NCI-H82 treated with DMSO at 0.1 percent for 48 hours (cell line): Measurements from ENCODE around the gene CRELD2.

Experiments
- DNase-seq: peaks from one replicate; lab custom pipeline; 2025; ENCODE audit not compliant: unreplicated experiment; lab: John Stamatoyannopoulos, UW

CRELD2 gene

DNA sequence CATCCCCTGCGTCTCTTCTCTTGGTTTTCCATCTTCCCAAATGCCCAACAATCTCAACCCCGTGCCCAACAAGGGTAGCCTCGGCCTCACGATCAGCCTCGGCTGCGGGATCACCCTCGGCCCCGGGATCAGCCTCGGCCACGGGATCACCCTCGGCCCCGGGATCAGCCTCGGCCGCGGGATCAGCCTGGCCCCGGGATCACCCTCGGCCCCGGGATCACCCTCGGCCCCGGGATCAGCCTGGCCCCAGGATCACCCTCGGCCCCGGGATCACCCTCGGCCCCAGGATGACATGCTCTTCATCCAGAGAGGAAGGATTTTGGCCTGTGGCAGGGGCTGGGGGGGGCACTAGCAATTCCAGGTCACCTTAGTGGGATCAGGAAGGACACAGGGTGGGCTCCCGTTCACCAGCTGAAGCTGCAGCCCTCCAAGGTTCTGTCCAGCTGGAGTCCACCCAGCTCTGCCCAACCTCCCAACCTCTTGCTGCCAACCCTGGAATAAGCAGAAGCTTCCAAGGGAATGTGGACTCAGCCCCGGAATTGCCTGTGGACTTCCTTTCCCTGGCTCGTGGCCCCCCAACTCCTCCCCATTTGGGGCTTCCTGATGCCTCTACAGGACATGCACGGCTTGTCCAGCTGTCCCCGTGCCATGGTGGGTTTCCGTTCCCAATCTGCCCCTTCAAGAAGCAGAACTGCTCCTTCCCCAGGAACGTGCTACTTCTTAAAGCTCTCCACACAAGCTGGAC is 6.4 kb upstream of the CRELD2 start:
- DNase-seq: no peak

DNA sequence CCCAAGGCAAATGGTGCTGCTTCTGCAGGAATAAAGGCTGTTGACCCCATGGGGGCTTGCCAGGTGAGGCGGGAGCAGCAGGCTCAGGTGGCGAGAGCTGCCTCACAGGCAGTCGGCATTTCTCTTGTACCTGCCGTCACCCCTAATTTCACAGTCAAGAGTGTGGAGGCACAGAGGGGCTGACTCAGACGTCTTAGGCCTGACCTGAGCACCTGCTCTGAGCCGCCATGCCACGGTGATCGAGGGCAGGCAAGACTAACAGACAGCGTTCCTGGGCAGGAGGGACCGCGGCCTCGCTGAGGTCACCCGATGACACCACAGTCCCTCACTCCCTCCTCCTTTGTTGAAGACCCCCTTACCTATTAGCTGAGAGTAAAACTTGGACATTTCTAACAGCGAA is 5.4 kb upstream of the CRELD2 start:
- DNase-seq: no peak

DNA sequence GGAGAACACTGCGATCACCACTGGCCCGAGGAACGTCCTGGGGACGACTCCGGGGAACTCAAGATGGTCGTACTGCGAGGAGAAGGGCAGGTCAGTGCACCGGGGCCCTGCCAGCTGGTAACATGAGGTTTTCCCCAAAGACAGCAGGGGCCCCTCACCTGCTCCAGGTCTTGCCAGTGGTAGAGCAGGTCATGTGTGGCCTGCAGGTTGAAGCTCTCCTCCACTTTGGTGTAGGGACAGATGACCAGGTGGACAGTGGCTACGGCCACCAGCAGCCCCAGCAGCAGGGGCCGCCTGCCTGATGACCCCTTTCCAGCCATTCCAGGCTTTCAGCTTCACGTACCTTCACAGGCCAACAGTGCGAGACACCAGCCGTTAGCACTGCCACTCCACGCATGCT is 5.0 kb upstream of the CRELD2 start:
- DNase-seq: no peak

DNA sequence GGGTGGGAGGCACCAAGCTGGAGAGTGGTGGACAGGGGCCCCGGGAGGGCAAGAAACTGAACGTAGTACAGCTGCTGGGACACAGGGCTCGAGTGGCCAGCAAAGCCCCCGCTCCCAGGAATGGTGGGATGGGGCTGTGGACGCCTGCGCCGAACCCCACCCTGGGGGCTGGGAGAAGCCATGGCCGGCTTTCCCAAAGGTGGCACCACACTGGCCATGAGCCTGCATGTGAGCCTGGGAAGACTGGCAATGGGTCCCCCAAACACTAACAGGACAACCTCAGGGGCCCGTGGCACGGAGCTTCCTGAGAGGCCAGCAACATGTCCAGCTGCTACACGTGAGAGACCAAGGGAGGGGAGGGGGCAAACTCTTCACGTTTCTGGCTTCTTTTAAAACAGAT is 4.2 kb upstream of the CRELD2 start:
- DNase-seq: no peak

- DNase-seq: no peak
Observed at GRCh38 chr22:49915610-49916009, 2.8 kb upstream of the CRELD2 start.

- no peak for DNase-seq
Observed at GRCh38 chr22:49916831-49917230, 1.6 kb upstream of the CRELD2 start.

GRCh38 chr22:49918911-49919881 is 762 bp downstream of the CRELD2 start:
- no peak for DNase-seq

DNA sequence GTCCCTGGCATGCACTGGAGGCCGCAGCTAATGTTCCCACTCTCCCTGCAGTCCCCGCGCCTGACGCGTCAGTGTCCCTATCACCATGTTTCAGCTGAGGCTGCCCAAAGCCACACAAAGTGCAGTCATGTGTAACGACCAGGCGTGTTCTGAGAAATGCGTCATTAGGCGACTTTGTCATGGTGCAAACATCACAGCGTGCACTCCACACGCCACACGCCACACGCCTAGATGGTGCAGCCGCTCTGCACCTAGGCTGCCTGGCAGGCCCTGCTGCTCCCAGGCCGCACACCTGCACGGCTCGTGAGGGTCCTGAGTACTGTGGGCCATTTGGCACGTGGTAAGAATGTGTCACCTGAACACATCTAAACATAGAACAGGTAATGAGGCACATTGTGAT is 2.4 kb downstream of the CRELD2 start:
- DNase-seq: no peak

GRCh38 chr22:49921508-49922278 is 3.3 kb downstream of the CRELD2 start:
- DNase-seq: no peak

DNA sequence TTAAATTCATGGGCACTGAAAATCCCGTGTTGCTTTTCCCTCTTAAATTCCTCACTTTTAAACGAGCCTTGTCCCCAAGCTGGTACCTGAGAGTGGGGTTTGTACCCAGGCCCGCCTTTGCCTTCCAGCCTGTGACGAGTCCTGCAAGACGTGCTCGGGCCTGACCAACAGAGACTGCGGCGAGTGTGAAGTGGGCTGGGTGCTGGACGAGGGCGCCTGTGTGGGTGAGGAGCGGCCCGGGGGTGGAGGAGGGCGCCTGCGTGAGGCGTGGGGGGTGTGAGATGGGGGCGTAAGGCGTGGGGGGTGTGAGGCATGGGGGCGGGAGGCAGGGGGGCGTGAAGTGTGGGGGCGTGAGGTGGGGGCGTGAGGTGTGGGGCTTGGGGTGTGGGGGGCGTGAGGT is 4.0 kb downstream of the CRELD2 start:
- DNase-seq: no peak

GRCh38 chr22:49922926-49923325 is 4.5 kb downstream of the CRELD2 start:
- no peak for DNase-seq

GRCh38 chr22:49923445-49923844 is 5.0 kb downstream of the CRELD2 start:
- no peak for DNase-seq

- no peak for DNase-seq
Observed at GRCh38 chr22:49924113-49924833, 5.8 kb downstream of the CRELD2 start.

DNA sequence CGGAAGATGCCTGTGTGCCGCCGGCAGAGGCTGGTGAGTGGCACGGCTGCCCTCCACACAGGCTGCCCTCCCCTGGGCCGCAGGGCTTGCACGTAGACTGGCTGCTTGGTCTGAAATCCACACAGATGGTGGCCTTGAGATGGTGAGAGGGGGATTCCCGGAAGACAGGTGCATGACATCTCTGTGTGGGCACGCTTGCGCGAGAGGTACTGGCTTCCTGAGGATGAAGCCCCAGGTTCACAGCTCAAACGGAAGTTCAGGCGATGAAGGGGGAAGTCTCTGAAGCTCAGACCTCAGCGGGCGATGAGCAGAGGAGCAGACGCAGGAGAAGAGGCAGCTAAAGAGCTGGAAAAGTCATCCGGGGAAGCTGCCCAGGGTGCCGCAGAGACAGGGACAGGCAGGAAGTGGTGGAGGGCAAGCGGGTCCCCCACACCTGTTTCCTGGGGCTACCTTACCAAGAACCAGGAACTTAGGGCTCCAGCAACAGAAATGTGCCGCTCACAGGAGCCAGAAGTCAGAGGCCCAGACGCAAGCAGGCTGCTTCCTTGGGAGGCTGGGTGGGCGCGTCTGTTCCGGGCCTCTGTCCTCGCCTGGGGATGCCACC is 7.2 kb downstream of the CRELD2 start:
- no peak for DNase-seq

- no peak for DNase-seq
Observed at GRCh38 chr22:49926916-49927315, 8.5 kb downstream of the CRELD2 start.

- DNase-seq: no peak
Observed at GRCh38 chr22:49927483-49928184, 9.2 kb downstream of the CRELD2 start.

- no peak for DNase-seq
Observed at GRCh38 chr22:49928185-49928495, 9.7 kb downstream of the CRELD2 start.

DNA sequence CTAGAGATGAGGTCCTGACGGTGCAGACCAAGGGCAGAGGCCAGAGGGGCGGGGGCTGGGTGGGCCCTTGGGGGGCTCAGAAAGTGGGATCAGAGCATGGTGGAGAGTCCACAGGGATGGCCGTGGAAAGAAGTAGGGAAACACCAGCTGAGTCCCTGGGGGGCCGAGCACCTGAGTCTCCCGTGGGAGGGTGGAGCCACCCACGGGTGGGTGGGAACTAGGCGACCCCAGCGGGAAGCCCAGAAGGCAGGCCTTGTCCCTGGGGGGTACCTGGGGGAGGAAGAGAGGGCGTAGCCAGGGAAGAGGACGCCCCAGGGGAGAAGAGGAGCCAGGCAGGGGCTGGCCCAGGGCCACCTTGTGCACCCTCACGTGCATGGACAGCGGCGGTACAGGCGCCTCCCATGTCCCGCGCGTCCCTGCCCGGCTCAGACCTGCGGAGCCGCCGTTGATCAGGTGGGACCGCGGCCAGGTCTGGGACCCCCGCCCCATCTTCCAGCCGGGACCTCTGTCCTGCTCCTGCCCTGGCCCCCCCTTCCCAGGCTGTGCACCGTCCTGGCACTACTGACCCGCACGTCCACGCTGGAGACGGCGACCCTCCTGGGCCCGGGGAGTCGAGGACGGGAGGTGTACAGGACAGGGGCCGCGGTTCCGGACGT is 10.2 kb downstream of the CRELD2 start:
- DNase-seq: no peak

GRCh38 chr22:49929211-49929979 is 11.0 kb downstream of the CRELD2 start:
- DNase-seq: no peak
